HG03139 (cell line): ENCODE results near the gene GDPD4.
"Not testable (repeated sequence)": the region's sequence is repeated elsewhere in the genome, so short reads cannot be mapped to it uniquely, and the experiment has no call there.

Experiments used
- ATAC-seq: cut with Tn5 transposase; IDR thresholded peaks from one replicate; pipeline ENCODE4 v1.9.1; 2021; ENCODE audit not compliant: unreplicated experiment

The GDPD4 gene

GRCh38 chr11:77301510-77301909 lies at the start of gene GDPD4:
TSS of gene GDPD4 (minus strand) at chr11:77301686. CDS start at chr11:77285137, 16,549 bp downstream.
- ATAC-seq = no peak

- ATAC-seq = no peak
Measured at GRCh38 chr11:77347948-77348347, 46.5 kb upstream of the GDPD4 start.

GRCh38 chr11:77346906-77347603 lies 45.6 kb upstream of the GDPD4 start:
- no peak for ATAC-seq

- ATAC-seq = no peak
Measured at GRCh38 chr11:77345621-77346020, 44.1 kb upstream of the GDPD4 start.

- no peak for ATAC-seq
Measured at GRCh38 chr11:77340501-77340900, 39.0 kb upstream of the GDPD4 start.

- ATAC-seq = no peak
Measured at GRCh38 chr11:77332259-77332658, 30.8 kb upstream of the GDPD4 start.

GRCh38 chr11:77325159-77325558 lies 23.7 kb upstream of the GDPD4 start:
- no peak for ATAC-seq

- no peak for ATAC-seq
Measured at GRCh38 chr11:77324508-77324907, 23.0 kb upstream of the GDPD4 start.

- no peak for ATAC-seq
Measured at GRCh38 chr11:77322926-77323590, 21.6 kb upstream of the GDPD4 start.

- ATAC-seq = no peak
Measured at GRCh38 chr11:77322506-77322905, 21.0 kb upstream of the GDPD4 start.

GRCh38 chr11:77320351-77320750 lies 18.9 kb upstream of the GDPD4 start:
- ATAC-seq = no peak

GRCh38 chr11:77318600-77318999 lies 17.1 kb upstream of the GDPD4 start:
- no peak for ATAC-seq

- no peak for ATAC-seq
Measured at GRCh38 chr11:77316733-77317342, 15.4 kb upstream of the GDPD4 start.

GRCh38 chr11:77312107-77312506 lies 10.6 kb upstream of the GDPD4 start:
- no peak for ATAC-seq

GRCh38 chr11:77311701-77312100 lies 10.2 kb upstream of the GDPD4 start:
- ATAC-seq = no peak

GRCh38 chr11:77310721-77311120 lies 9.2 kb upstream of the GDPD4 start:
- ATAC-seq = no peak

- ATAC-seq = no peak
Measured at GRCh38 chr11:77309401-77310085, 8.1 kb upstream of the GDPD4 start.

GRCh38 chr11:77308838-77309237 lies 7.4 kb upstream of the GDPD4 start:
- no peak for ATAC-seq

GRCh38 chr11:77303328-77303727 lies 1.8 kb upstream of the GDPD4 start:
- ATAC-seq = no peak

GRCh38 chr11:77302752-77303151 lies 1.3 kb upstream of the GDPD4 start:
- no peak for ATAC-seq

- no peak for ATAC-seq
Measured at GRCh38 chr11:77300695-77301094, 791 bp downstream of the GDPD4 start.

GRCh38 chr11:77300028-77300427 lies 1.5 kb downstream of the GDPD4 start:
- ATAC-seq = not testable (repeated sequence)
